H1 (cell line): ENCODE results near the gene MFAP3. TPM values are rescaled to one million over a fixed set of nuclear protein-coding genes. Genes with fewer than 3 reads are reported as not detected.

Experiments
- CTCF ChIA-PET: fragments of 300-600 bp; sonication (Branson Sonifier 250); formaldehyde crosslinking; loops from one replicate; lab custom pipeline; 2021; ENCODE audit not compliant: partially characterized antibody; lab: Charles Lee
- POLR2A ChIA-PET: fragments of 300-600 bp; sonication (Branson Sonifier 250); formaldehyde crosslinking; loops from one replicate; lab custom pipeline; 2021; ENCODE audit warnings: inconsistent platforms; ENCODE audit not compliant: partially characterized antibody; lab: Charles Lee
- DNase-seq, 2 experiments: peaks; one replicate each; pipeline versions ENCODE4 v3.0.0 to v3.0.0-alpha.2; 2010 to 2022; ENCODE audit warnings: low spot score in 2 of 2, low read depth in 1 of 2, mixed read lengths in 1 of 2
- FAIRE-seq: peaks from 2 replicates; lab custom pipeline; 2011; peaks lifted over from hg19 to GRCh38; lab: Jason Lieb, UNC
- H2AFZ ChIP-seq: 2 replicates; pipeline ENCODE4 v1.8.1; 2012; ENCODE audit warnings: low read length, inconsistent platforms
- H2AK5ac ChIP-seq: 2 replicates; pipeline ENCODE4 v1.6.1; 2013; ENCODE audit warnings: low read depth, low read length
- H2BK120ac ChIP-seq: replicated peaks from 2 replicates; pipeline ENCODE3; 2013; ENCODE audit warnings: low read depth, low read length, inconsistent platforms
- H2BK12ac ChIP-seq: 2 replicates; pipeline ENCODE4 v1.6.1; 2013; ENCODE audit warnings: low read depth, low read length
- H2BK15ac ChIP-seq: 2 replicates; pipeline ENCODE4 v1.6.1; 2013; ENCODE audit warnings: low read length
- H2BK20ac ChIP-seq: 2 replicates; pipeline ENCODE4 v1.6.1; 2013; ENCODE audit warnings: low read length
- H2BK5ac ChIP-seq: 2 replicates; pipeline ENCODE4 v1.6.1; 2013; ENCODE audit warnings: low read depth, low read length
- H3K14ac ChIP-seq: 2 replicates; pipeline ENCODE4 v1.6.1; 2013; ENCODE audit warnings: inconsistent platforms; ENCODE audit not compliant: insufficient read length
- H3K18ac ChIP-seq: 2 replicates; pipeline ENCODE4 v1.6.1; 2013; ENCODE audit warnings: low read length; ENCODE audit errors: extremely low read depth
- H3K23ac ChIP-seq: 2 replicates; pipeline ENCODE4 v1.6.1; 2013; ENCODE audit warnings: inconsistent platforms; ENCODE audit not compliant: insufficient read length
- H3K23me2 ChIP-seq: 2 replicates; pipeline ENCODE4 v1.6.1; 2013; ENCODE audit warnings: low read depth, low read length
- H3K27ac ChIP-seq: 2 replicates; pipeline ENCODE4 v1.6.1; 2011; ENCODE audit warnings: low read depth, low read length, inconsistent platforms
- H3K27me3 ChIP-seq, 4 experiments: replicated peaks in 1 of 4; 1 replicate in 1 of 4; 2 replicates in 3 of 4; pipeline versions ENCODE4 v1.6.1 to v1.8.1; 2011 to 2013; ENCODE audit warnings: low read length in 3 of 4, mild to moderate bottlenecking in 3 of 4, inconsistent platforms in 2 of 4, mixed read lengths in 2 of 4, moderate library complexity in 1 of 4; ENCODE audit not compliant: control insufficient read depth in 3 of 4, insufficient read depth in 3 of 4; ENCODE audit errors: extremely low read depth in 1 of 4
- H3K36me3 ChIP-seq, 4 experiments: 2 replicates each; pipeline versions ENCODE4 v1.6.1 to v1.8.1; 2011 to 2013; ENCODE audit warnings: mild to moderate bottlenecking in 4 of 4, low read length in 3 of 4, moderate library complexity in 2 of 4, control low read depth in 1 of 4, inconsistent platforms in 1 of 4; ENCODE audit not compliant: insufficient read depth in 4 of 4, control insufficient read depth in 2 of 4
- H3K4ac ChIP-seq: replicated peaks from 2 replicates; pipeline ENCODE3; 2013; ENCODE audit warnings: low read length, low read depth, mixed read lengths, inconsistent platforms; ENCODE audit not compliant: insufficient read length
- H3K4me1 ChIP-seq, 4 experiments: replicated peaks in 1 of 4; 1 replicate in 1 of 4; 2 replicates in 3 of 4; pipeline versions ENCODE4 v1.6.1 to v1.8.1; 2011 to 2013; ENCODE audit warnings: low read length in 3 of 4, inconsistent platforms in 2 of 4, mixed read lengths in 1 of 4; ENCODE audit not compliant: insufficient read depth in 4 of 4, control insufficient read depth in 3 of 4
- H3K4me2 ChIP-seq, 2 experiments: 2 replicates each; pipeline versions ENCODE4 v1.6.1 to v1.8.1; 2011 to 2013; ENCODE audit warnings: low read depth in 2 of 2, low read length in 2 of 2, control low read depth in 1 of 2, inconsistent platforms in 1 of 2, mild to moderate bottlenecking in 1 of 2; ENCODE audit not compliant: insufficient read depth in 1 of 2
- H3K4me3 ChIP-seq, 4 experiments: fragments of 200-600, 300-600 bp in 1 of 4; sonication (generic), shearing (Covaris generic), sonication (Bioruptor Twin) in 1 of 4; 2 replicates each; pipeline versions ENCODE4 v1.5.1 to v1.8.1; 2011 to 2016; ENCODE audit warnings: low read length in 4 of 4, low read depth in 3 of 4, control low read depth in 2 of 4, inconsistent platforms in 2 of 4, mild to moderate bottlenecking in 2 of 4, mixed read lengths in 1 of 4, moderate library complexity in 1 of 4; ENCODE audit not compliant: insufficient read depth in 2 of 4; ENCODE audit errors: extremely low read depth in 1 of 4
- H3K56ac ChIP-seq: replicated peaks from 2 replicates; pipeline ENCODE3; 2013; ENCODE audit warnings: low read depth, mild to moderate bottlenecking, mixed read lengths, low read length, inconsistent platforms; ENCODE audit not compliant: insufficient read length
- H3K79me1 ChIP-seq: 2 replicates; pipeline ENCODE4 v1.6.1; 2013; ENCODE audit warnings: low read depth, low read length, control low read depth
- H3K79me2 ChIP-seq, 2 experiments: 2 replicates each; pipeline versions ENCODE4 v1.6.1 to v1.8.1; 2012 to 2013; ENCODE audit warnings: low read length in 2 of 2, mild to moderate bottlenecking in 2 of 2, inconsistent platforms in 1 of 2; ENCODE audit not compliant: insufficient read depth in 2 of 2, control insufficient read depth in 1 of 2
- H3K9ac ChIP-seq, 4 experiments: replicated peaks in 1 of 4; 1 replicate in 1 of 4; 2 replicates in 3 of 4; pipeline versions ENCODE4 v1.6.1 to v1.8.1; 2011 to 2013; ENCODE audit warnings: low read depth in 3 of 4, low read length in 3 of 4, control low read depth in 2 of 4, mild to moderate bottlenecking in 2 of 4, moderate library complexity in 2 of 4, inconsistent platforms in 1 of 4; ENCODE audit errors: extremely low read depth in 1 of 4
- H3K9me3 ChIP-seq, 2 experiments: 2 replicates each; pipeline versions ENCODE4 v1.6.1 to v1.8.1; 2012 to 2013; ENCODE audit warnings: mild to moderate bottlenecking in 2 of 2, moderate library complexity in 2 of 2, control low read depth in 1 of 2, inconsistent platforms in 1 of 2, low read depth in 1 of 2, low read length in 1 of 2, mixed read lengths in 1 of 2; ENCODE audit not compliant: insufficient read depth in 2 of 2
- H4K20me1 ChIP-seq, 2 experiments: replicated peaks in 1 of 2; 2 replicates each; pipeline versions ENCODE3 to v1.8.1; 2011 to 2013; ENCODE audit warnings: inconsistent platforms in 2 of 2, low read length in 2 of 2, mild to moderate bottlenecking in 1 of 2; ENCODE audit not compliant: insufficient read depth in 2 of 2, control insufficient read depth in 1 of 2
- H4K5ac ChIP-seq: 2 replicates; pipeline ENCODE4 v1.6.1; 2013; ENCODE audit warnings: low read length, low read depth, mixed read lengths, inconsistent platforms; ENCODE audit not compliant: insufficient read length
- H4K8ac ChIP-seq: 2 replicates; pipeline ENCODE4 v1.8.0; 2013; ENCODE audit warnings: mild to moderate bottlenecking, moderate library complexity, low read length, inconsistent platforms; ENCODE audit not compliant: insufficient read depth; ENCODE audit errors: extremely low read depth
- H4K91ac ChIP-seq: replicated peaks from 2 replicates; pipeline ENCODE3; 2013; ENCODE audit warnings: low read length, mixed read lengths, inconsistent platforms; ENCODE audit not compliant: insufficient read length
- BRCA1 ChIP-seq: IDR thresholded peaks from 2 replicates; pipeline ENCODE4 v1.6.1; 2012; ENCODE audit warnings: low read depth, low read length, improper control_type of control experiment
- CHD1 ChIP-seq: IDR thresholded peaks from 2 replicates; pipeline ENCODE4 v1.6.1; 2012; ENCODE audit warnings: low read depth, low read length, improper control_type of control experiment
- CHD2 ChIP-seq: IDR thresholded peaks from 2 replicates; pipeline ENCODE4 v1.6.1; 2012; ENCODE audit warnings: low read length, improper control_type of control experiment
- GABPA ChIP-seq: IDR thresholded peaks from 2 replicates; pipeline ENCODE4 v1.6.1; 2011; ENCODE audit warnings: mild to moderate bottlenecking, low read length, moderate library complexity, borderline replicate concordance; ENCODE audit not compliant: insufficient read depth
- SP1 ChIP-seq: IDR thresholded peaks from 2 replicates; pipeline ENCODE4 v1.6.1; 2011; ENCODE audit warnings: low read depth, low read length
- SP2 ChIP-seq: IDR thresholded peaks from 2 replicates; pipeline ENCODE4 v1.6.1; 2012; ENCODE audit warnings: mild to moderate bottlenecking, low read length, inconsistent platforms
- TBP ChIP-seq: IDR thresholded peaks from 2 replicates; pipeline ENCODE4 v1.6.1; 2011; ENCODE audit warnings: low read depth, low read length, improper control_type of control experiment
- TCF12 ChIP-seq: IDR thresholded peaks from 2 replicates; pipeline ENCODE4 v1.6.1; 2011; ENCODE audit warnings: low read depth, mild to moderate bottlenecking, low read length
- WGBS, 2 experiments: shearing (Covaris generic) in 1 of 2; methylation state at CpG; one replicate each; pipeline versions ENCODE4 v1.1.6 to v1.1.7; 2013 to 2015; ENCODE audit warnings: low lambda C conversion rate in 2 of 2, mixed read lengths in 2 of 2, inconsistent platforms in 1 of 2, low coverage in 1 of 2, missing lambda C conversion rate in 1 of 2; ENCODE audit not compliant: insufficient replicate concordance in 2 of 2, insufficient coverage in 1 of 2, insufficient read length in 1 of 2; ENCODE audit errors: extremely low coverage in 1 of 2, missing lambda C conversion rate in 1 of 2; 5-methylcytosine and 5-hydroxymethylcytosine counted together
- polyA plus RNA-seq, 7 experiments: library from polyadenylated mRNA; depleted of rRNA in 3 of 7; stranded (reverse) in 5 of 7; unstranded in 2 of 7; fragments of >200 nt in 5 of 7; fragments of 200-250 nt in 2 of 7; gene quantifications; 1 replicate in 5 of 7; 2 replicates in 1 of 7; 4 replicates in 1 of 7; pipeline versions ENCODE4 v1.2.1 to v1.2.3, GENCODE V29; 2011 to 2013; ENCODE audit warnings: missing spikeins in 2 of 7, mixed read lengths in 2 of 7
- total RNA-seq: library from RNA; stranded (reverse); fragmentation: NEBNext Ultra II Directional; extraction: Animal tissue kit (Norgen Biotek cat#: 25700); gene quantifications from 2 replicates; pipeline ENCODE4 v1.2.1, GENCODE V29; 2021
- TF ChIP-seq, protein P1 (sequence below): IDR thresholded peaks from 2 replicates; pipeline ENCODE4 v1.6.1; 2011; ENCODE audit warnings: low read length, improper control_type of control experiment
- TF ChIP-seq, protein P2 (sequence below): IDR thresholded peaks from 2 replicates; pipeline ENCODE4 v1.6.1; 2012; ENCODE audit warnings: low read length, inconsistent platforms

Gene MFAP3
- total and polyA plus RNA-seq, 2 of the 8 experiments (the other 6 are each of a cell fraction or from before 2014, with no cell fraction given): 13.7 to 27.0 TPM

DNA sequence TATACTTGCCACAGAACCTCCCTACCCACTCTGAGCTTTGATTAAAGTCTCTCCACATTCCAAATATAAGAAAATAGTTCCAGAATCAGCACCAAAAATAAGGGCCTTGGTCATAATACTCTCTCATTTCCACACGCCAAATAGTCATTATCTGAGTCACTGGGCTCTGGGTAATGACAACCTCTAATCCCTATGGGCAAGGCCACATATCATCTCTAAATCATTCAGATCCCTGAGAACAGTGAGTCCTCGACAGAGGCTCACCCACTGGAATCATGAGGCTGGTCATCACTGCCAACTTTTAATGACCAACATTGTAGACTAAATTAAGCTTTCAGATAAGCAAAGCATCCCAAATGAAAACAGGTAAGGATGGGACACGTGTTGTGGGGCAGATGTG, 28.1 kb upstream of the MFAP3 start:
- ChIA-PET CTCF (no interaction called here), POLR2A (no interaction called here)
- Histone ChIP-seq H3K4me3 (no peak overlapping the region), H3K27ac (no peak overlapping the region), H3K36me3 (no peaks in the 10 kb centered on the region), H3K56ac (no peak overlapping the region), H4K91ac (no peak overlapping the region), H3K14ac (no peak overlapping the region), H3K79me2 (no peaks in the 10 kb centered on the region), H4K5ac (no peak overlapping the region), H3K4ac (no peak overlapping the region), H2BK20ac (no peak overlapping the region), H3K23me2 (no peaks in the 10 kb centered on the region), H2AK5ac (no peak overlapping the region), H3K23ac (no peak overlapping the region), H3K79me1 (no peaks in the 10 kb centered on the region), H2BK5ac (no peak overlapping the region), H3K27me3 (no peaks in the 10 kb centered on the region), H2AFZ (no peak overlapping the region), H4K8ac (no peak overlapping the region), H3K9ac (no peak overlapping the region), H2BK12ac (no peak overlapping the region), H4K20me1 (no peaks in the 10 kb centered on the region), H3K18ac (no peak overlapping the region), H3K4me2 (no peak overlapping the region), H2BK120ac (no peak overlapping the region), H2BK15ac (no peak overlapping the region), H3K9me3 (no peaks in the 10 kb centered on the region), H3K4me1 (no peaks in the 10 kb centered on the region)
- TF ChIP-seq CHD2: no peak
- TF ChIP-seq SP2: no peak
- TF ChIP-seq TBP: no peak
- TF ChIP-seq, protein P1, sequence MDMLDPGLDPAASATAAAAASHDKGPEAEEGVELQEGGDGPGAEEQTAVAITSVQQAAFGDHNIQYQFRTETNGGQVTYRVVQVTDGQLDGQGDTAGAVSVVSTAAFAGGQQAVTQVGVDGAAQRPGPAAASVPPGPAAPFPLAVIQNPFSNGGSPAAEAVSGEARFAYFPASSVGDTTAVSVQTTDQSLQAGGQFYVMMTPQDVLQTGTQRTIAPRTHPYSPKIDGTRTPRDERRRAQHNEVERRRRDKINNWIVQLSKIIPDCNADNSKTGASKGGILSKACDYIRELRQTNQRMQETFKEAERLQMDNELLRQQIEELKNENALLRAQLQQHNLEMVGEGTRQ: no peak
- no peak for TF ChIP-seq GABPA
- no peak for TF ChIP-seq BRCA1
- TF ChIP-seq, protein P2, sequence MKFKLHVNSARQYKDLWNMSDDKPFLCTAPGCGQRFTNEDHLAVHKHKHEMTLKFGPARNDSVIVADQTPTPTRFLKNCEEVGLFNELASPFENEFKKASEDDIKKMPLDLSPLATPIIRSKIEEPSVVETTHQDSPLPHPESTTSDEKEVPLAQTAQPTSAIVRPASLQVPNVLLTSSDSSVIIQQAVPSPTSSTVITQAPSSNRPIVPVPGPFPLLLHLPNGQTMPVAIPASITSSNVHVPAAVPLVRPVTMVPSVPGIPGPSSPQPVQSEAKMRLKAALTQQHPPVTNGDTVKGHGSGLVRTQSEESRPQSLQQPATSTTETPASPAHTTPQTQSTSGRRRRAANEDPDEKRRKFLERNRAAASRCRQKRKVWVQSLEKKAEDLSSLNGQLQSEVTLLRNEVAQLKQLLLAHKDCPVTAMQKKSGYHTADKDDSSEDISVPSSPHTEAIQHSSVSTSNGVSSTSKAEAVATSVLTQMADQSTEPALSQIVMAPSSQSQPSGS: no peak
- TF ChIP-seq CHD1: no peak
- no peak for TF ChIP-seq TCF12
- no peak for TF ChIP-seq SP1
- FAIRE-seq (no peak), DNase-seq (no peak)
- WGBS, 2 experiments: 63% methylated on average over 3 of the region's 3 CpGs; no CpG with 5 or more reads in 1 of the 2 experiments
